SK-N-SH (cell line): ENCODE data around the gene GADL1.

ENCODE experiments used
- CTCF ChIP-seq: fragments of 200-600 bp; sonication (generic); IDR thresholded peaks from 2 replicates; pipeline ENCODE4 v1.6.1; 2017; ENCODE audit warnings: antibody characterized with exemption, mild to moderate bottlenecking, moderate library complexity
- ELF1 ChIP-seq: IDR thresholded peaks from 2 replicates; pipeline ENCODE4 v1.4.0; 2012
- EP300 ChIP-seq, 2 experiments: IDR thresholded peaks; 2 replicates each; pipeline versions ENCODE4 v1.4.0 to v1.6.1; 2012; ENCODE audit warnings: borderline replicate concordance in 1 of 2, low read depth in 1 of 2, low read length in 1 of 2
- EZH2phosphoT487 ChIP-seq: fragments of 200-600 bp; sonication (generic); IDR thresholded peaks from 2 replicates; pipeline ENCODE4 v1.6.1; 2017; ENCODE audit warnings: low read depth, mixed run types, mild to moderate bottlenecking, antibody characterized with exemption, moderate library complexity, borderline replicate concordance
- FOSL2 ChIP-seq: IDR thresholded peaks from 2 replicates; pipeline ENCODE4 v1.4.0; 2012; ENCODE audit warnings: low read depth, mild to moderate bottlenecking, moderate library complexity, borderline replicate concordance
- FOXM1 ChIP-seq: IDR thresholded peaks from 2 replicates; pipeline ENCODE4 v1.4.0; 2012; ENCODE audit warnings: low read depth, mild to moderate bottlenecking
- MAX ChIP-seq: IDR thresholded peaks from 2 replicates; pipeline ENCODE4 v1.4.0; 2012; ENCODE audit warnings: low read depth
- TEAD4 ChIP-seq: IDR thresholded peaks from 2 replicates; pipeline ENCODE4 v1.4.0; 2012; ENCODE audit warnings: mild to moderate bottlenecking, borderline replicate concordance; ENCODE audit not compliant: insufficient read depth
- USF2 ChIP-seq: fragments of 150-350 bp; IDR thresholded peaks from 2 replicates; pipeline ENCODE4 v1.6.1; 2017; ENCODE audit warnings: antibody characterized with exemption, low read length, low read depth, borderline replicate concordance

- TF ChIP-seq TEAD4 (no peak), CTCF (no peak), EP300 (IDR thresholded peaks at IDR 0.05; ENCODE audit: borderline replicate concordance in 1 of 2, low read depth in 1 of 2, low read length in 1 of 2) (no peak), FOXM1 (no peak), ELF1 (no peak), MAX (no peak), USF2 (no peak), FOSL2 (peak; percentile 24; the same call in 1 of the 2 replicates), EZH2phosphoT487 (no peak)
Measured at GRCh38 chr3:30752970-30753369, 141.5 kb downstream of the GADL1 start.
